Uterus (tissue), 2 donors: ENCODE results near the gene BRAF.

Experiments
- POLR2A ChIP-seq, 2 donors: fragments of 450-650 bp; IDR thresholded peaks; one replicate each; pipeline ENCODE4 v1.6.1; 2016; ENCODE audit warnings: antibody characterized with exemption in 2 of 2, mild to moderate bottlenecking in 1 of 2, moderate library complexity in 1 of 2
- TF ChIP-seq, protein P1 (sequence below), 4 experiments: fragments of 200-600 bp in 2 of 4; fragments of 450-650 bp in 2 of 4; sonication (generic) in 2 of 4; IDR thresholded peaks; one replicate each; pipeline ENCODE4 v1.5.1; 2016 to 2019; ENCODE audit warnings: antibody characterized with exemption in 4 of 4, mild to moderate bottlenecking in 2 of 4, moderate library complexity in 1 of 4

DNA sequence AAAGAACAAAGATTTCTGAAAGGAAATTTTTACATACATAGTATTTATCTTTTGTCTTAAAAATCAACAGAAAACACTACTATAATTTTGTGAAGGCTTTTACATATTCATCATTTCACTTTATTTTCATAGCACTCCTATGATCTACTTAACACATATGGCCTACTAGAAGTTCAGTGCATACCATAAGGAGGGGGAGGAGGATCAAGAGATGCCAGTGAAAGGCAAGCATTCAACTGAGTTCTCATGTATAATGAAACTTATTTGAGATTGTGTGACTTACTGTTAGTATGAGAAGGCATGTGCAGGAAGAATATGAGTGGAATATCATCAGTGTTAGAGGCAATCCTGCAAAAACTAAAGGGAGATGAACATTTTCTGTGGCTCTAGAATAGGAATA is 10.6 kb downstream of the BRAF start:
- TF ChIP-seq, protein P1, sequence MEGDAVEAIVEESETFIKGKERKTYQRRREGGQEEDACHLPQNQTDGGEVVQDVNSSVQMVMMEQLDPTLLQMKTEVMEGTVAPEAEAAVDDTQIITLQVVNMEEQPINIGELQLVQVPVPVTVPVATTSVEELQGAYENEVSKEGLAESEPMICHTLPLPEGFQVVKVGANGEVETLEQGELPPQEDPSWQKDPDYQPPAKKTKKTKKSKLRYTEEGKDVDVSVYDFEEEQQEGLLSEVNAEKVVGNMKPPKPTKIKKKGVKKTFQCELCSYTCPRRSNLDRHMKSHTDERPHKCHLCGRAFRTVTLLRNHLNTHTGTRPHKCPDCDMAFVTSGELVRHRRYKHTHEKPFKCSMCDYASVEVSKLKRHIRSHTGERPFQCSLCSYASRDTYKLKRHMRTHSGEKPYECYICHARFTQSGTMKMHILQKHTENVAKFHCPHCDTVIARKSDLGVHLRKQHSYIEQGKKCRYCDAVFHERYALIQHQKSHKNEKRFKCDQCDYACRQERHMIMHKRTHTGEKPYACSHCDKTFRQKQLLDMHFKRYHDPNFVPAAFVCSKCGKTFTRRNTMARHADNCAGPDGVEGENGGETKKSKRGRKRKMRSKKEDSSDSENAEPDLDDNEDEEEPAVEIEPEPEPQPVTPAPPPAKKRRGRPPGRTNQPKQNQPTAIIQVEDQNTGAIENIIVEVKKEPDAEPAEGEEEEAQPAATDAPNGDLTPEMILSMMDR (IDR thresholded peaks at IDR 0.05) = no peak
- TF ChIP-seq POLR2A (IDR thresholded peaks at IDR 0.05) = no peak
